T-helper 9 cell (primary cell): ENCODE results near the gene NUDT2.
"Not testable (repeated sequence)": the region's sequence is repeated elsewhere in the genome, so short reads cannot be mapped to it uniquely, and the experiment has no call there.

ENCODE experiments used
- DNase-seq: peaks from one replicate; pipeline ENCODE4 v3.0.0-alpha.2; 2020
- total RNA-seq, 2 donors: gene quantifications; one replicate each; lab custom pipeline; 2026; lab: John Stamatoyannopoulos, UW

NUDT2 gene
- 3.9 to 18.9 reads per million in 2 donors for total RNA-seq

- DNase-seq = peak; percentile 92
Observed at GRCh38 chr9:34328987-34329832, at the start of gene NUDT2, which contains the start of gene KIF24. TSS of gene NUDT2 (plus strand) at chr9:34329569. CDS start at chr9:34339040, 9,471 bp downstream. TSS of gene KIF24 (minus strand) at chr9:34329268. CDS start at chr9:34311346, 17,922 bp downstream.

GRCh38 chr9:34282096-34282495 lies 47.3 kb upstream of the NUDT2 start:
- DNase-seq = no peak

GRCh38 chr9:34289159-34289558 lies 40.2 kb upstream of the NUDT2 start:
- no peak for DNase-seq

GRCh38 chr9:34291023-34291422 lies 38.3 kb upstream of the NUDT2 start:
- no peak for DNase-seq

- DNase-seq = no peak
Observed at GRCh38 chr9:34291423-34291822, 37.9 kb upstream of the NUDT2 start.

GRCh38 chr9:34292552-34292951 lies 36.8 kb upstream of the NUDT2 start:
- DNase-seq = no peak

- not testable (repeated sequence) for DNase-seq
Observed at GRCh38 chr9:34301064-34301463, 28.3 kb upstream of the NUDT2 start.

GRCh38 chr9:34308316-34308715 lies 21.1 kb upstream of the NUDT2 start:
- not testable (repeated sequence) for DNase-seq

GRCh38 chr9:34310215-34310614 lies 19.2 kb upstream of the NUDT2 start:
- no peak for DNase-seq

- no peak for DNase-seq
Observed at GRCh38 chr9:34311499-34312185, 17.7 kb upstream of the NUDT2 start.

GRCh38 chr9:34317436-34317835 lies 11.9 kb upstream of the NUDT2 start:
- no peak for DNase-seq

- DNase-seq = no peak
Observed at GRCh38 chr9:34318163-34318790, 11.1 kb upstream of the NUDT2 start.

- DNase-seq = no peak
Observed at GRCh38 chr9:34321451-34321850, 7.9 kb upstream of the NUDT2 start.

GRCh38 chr9:34322899-34323591 lies 6.3 kb upstream of the NUDT2 start:
- no peak for DNase-seq

GRCh38 chr9:34326690-34327089 lies 2.7 kb upstream of the NUDT2 start:
- DNase-seq = no peak

- DNase-seq = no peak
Observed at GRCh38 chr9:34328500-34328986, 826 bp upstream of the NUDT2 start.

- no peak for DNase-seq
Observed at GRCh38 chr9:34331196-34331595, 1.8 kb downstream of the NUDT2 start.

GRCh38 chr9:34332076-34332964 lies 3.0 kb downstream of the NUDT2 start:
- DNase-seq = no peak

GRCh38 chr9:34333836-34334235 lies 4.5 kb downstream of the NUDT2 start:
- no peak for DNase-seq

GRCh38 chr9:34334337-34334824 lies 5.0 kb downstream of the NUDT2 start:
- DNase-seq = no peak

- DNase-seq = no peak
Observed at GRCh38 chr9:34334916-34335315, 5.5 kb downstream of the NUDT2 start.
